Duodenal mucosa (tissue), 2 donors: ENCODE measurements around the gene KCNH5.
"Not testable (repeated sequence)": the region's sequence is repeated elsewhere in the genome, so short reads cannot be mapped to it uniquely, and the experiment has no call there.

Source experiments
- H3K27ac ChIP-seq: one replicate; pipeline ENCODE4 v1.7.0; 2013; ENCODE audit warnings: low read depth, low read length
- H3K27me3 ChIP-seq, 2 donors: one replicate each; pipeline ENCODE4 v1.7.0; 2013; ENCODE audit warnings: low read length in 2 of 2, control low read depth in 1 of 2; ENCODE audit not compliant: insufficient read depth in 2 of 2, control insufficient read depth in 1 of 2
- H3K36me3 ChIP-seq, 2 donors: one replicate each; pipeline ENCODE4 v1.7.0; 2013; ENCODE audit warnings: low read length in 2 of 2, control low read depth in 1 of 2; ENCODE audit not compliant: insufficient read depth in 2 of 2, control insufficient read depth in 1 of 2
- H3K4me1 ChIP-seq, 2 donors: one replicate each; pipeline ENCODE4 v1.7.0; 2013; ENCODE audit warnings: low read length in 2 of 2, control low read depth in 1 of 2; ENCODE audit not compliant: insufficient read depth in 2 of 2, control insufficient read depth in 1 of 2
- H3K4me3 ChIP-seq, 2 donors: one replicate each; pipeline ENCODE4 v1.7.0; 2013; ENCODE audit warnings: low read length in 2 of 2, low read depth in 1 of 2
- H3K9ac ChIP-seq, 2 donors: one replicate each; pipeline ENCODE4 v1.7.0; 2013; ENCODE audit warnings: low read length in 2 of 2, low read depth in 1 of 2
- H3K9me3 ChIP-seq, 2 donors: one replicate each; pipeline ENCODE4 v1.7.0; 2013; ENCODE audit warnings: low read length in 2 of 2, control low read depth in 1 of 2; ENCODE audit not compliant: control insufficient read depth in 1 of 2

The KCNH5 gene

GRCh38 chr14:62778310-62778709 lies 266.9 kb downstream of the KCNH5 start:
- Histone ChIP-seq H3K9me3 (no peaks in the 10 kb centered on the region), H3K4me3 (no peak overlapping the region), H3K9ac (no peak overlapping the region), H3K27ac (no peak overlapping the region), H3K27me3 (peaks cover 0 to 3% of the 10 kb centered on the region in 2 donors), H3K36me3 (no peaks in the 10 kb centered on the region), H3K4me1 (no peaks in the 10 kb centered on the region)

- Histone ChIP-seq H3K4me1 (no peaks in the 10 kb centered on the region), H3K27me3 (peaks cover 0 to 3% of the 10 kb centered on the region in 2 donors), H3K9me3 (no peaks in the 10 kb centered on the region)
These were observed 267.7 kb downstream of the KCNH5 start for GRCh38 chr14:62777510-62777909.

GRCh38 chr14:62776300-62776699 lies 269.0 kb downstream of the KCNH5 start:
- Histone ChIP-seq H3K4me3 (no peak overlapping the region), H3K4me1 (no peaks in the 10 kb centered on the region), H3K36me3 (no peaks in the 10 kb centered on the region), H3K27ac (no peak overlapping the region), H3K9me3 (no peaks in the 10 kb centered on the region), H3K9ac (no peak overlapping the region), H3K27me3 (peaks cover 0 to 3% of the 10 kb centered on the region in 2 donors)

More at GRCh38 chr14:62777510-62777909, 267.7 kb downstream of the KCNH5 start:
- Histone ChIP-seq H3K4me3 (no peak overlapping the region), H3K36me3 (no peaks in the 10 kb centered on the region), H3K27ac (no peak overlapping the region), H3K9ac (no peak overlapping the region)

- no peaks in the 10 kb centered on the region for H3K9me3 ChIP-seq
- H3K4me1 ChIP-seq = no peaks in the 10 kb centered on the region
- no peaks in the 10 kb centered on the region for H3K27me3 ChIP-seq
These were observed 276.5 kb downstream of the KCNH5 start for GRCh38 chr14:62768753-62769152.

GRCh38 chr14:62763951-62764350 lies 281.3 kb downstream of the KCNH5 start:
- no peaks in the 10 kb centered on the region for H3K9me3 ChIP-seq

More at GRCh38 chr14:62768753-62769152, 276.5 kb downstream of the KCNH5 start:
- no peak overlapping the region for H3K27ac ChIP-seq
- no peak overlapping the region for H3K9ac ChIP-seq
- H3K4me3 ChIP-seq = no peak overlapping the region
- H3K36me3 ChIP-seq = no peaks in the 10 kb centered on the region

GRCh38 chr14:62759796-62760195 lies 285.5 kb downstream of the KCNH5 start:
- Histone ChIP-seq H3K4me1 (no peaks in the 10 kb centered on the region), H3K9ac (no peak overlapping the region), H3K36me3 (no peaks in the 10 kb centered on the region), H3K27ac (no peak overlapping the region), H3K9me3 (no peaks in the 10 kb centered on the region), H3K4me3 (no peak overlapping the region), H3K27me3 (no peaks in the 10 kb centered on the region)

More at GRCh38 chr14:62763951-62764350, 281.3 kb downstream of the KCNH5 start:
- Histone ChIP-seq H3K27me3 (no peaks in the 10 kb centered on the region), H3K4me3 (no peak overlapping the region), H3K36me3 (no peaks in the 10 kb centered on the region), H3K9ac (no peak overlapping the region), H3K27ac (no peak overlapping the region), H3K4me1 (no peaks in the 10 kb centered on the region)

- not testable (repeated sequence) for H3K36me3 ChIP-seq, H3K27ac ChIP-seq, H3K27me3 ChIP-seq
These were observed 298.4 kb downstream of the KCNH5 start for GRCh38 chr14:62746881-62747280.

GRCh38 chr14:62745496-62745895 lies 299.8 kb downstream of the KCNH5 start:
- Histone ChIP-seq H3K9ac (no peak overlapping the region), H3K27me3 (no peaks in the 10 kb centered on the region), H3K27ac (no peak overlapping the region), H3K9me3 (no peaks in the 10 kb centered on the region), H3K4me1 (no peaks in the 10 kb centered on the region), H3K4me3 (no peak overlapping the region), H3K36me3 (no peaks in the 10 kb centered on the region)

More at GRCh38 chr14:62746881-62747280, 298.4 kb downstream of the KCNH5 start:
- not testable (repeated sequence) for H3K4me3 ChIP-seq, H3K9ac ChIP-seq, H3K4me1 ChIP-seq, H3K9me3 ChIP-seq

GRCh38 chr14:62743560-62743959 lies 301.7 kb downstream of the KCNH5 start:
- no peaks in the 10 kb centered on the region for H3K36me3 ChIP-seq
- H3K4me3 ChIP-seq = no peak overlapping the region
- no peak overlapping the region for H3K9ac ChIP-seq
- H3K4me1 ChIP-seq = no peaks in the 10 kb centered on the region
- no peaks in the 10 kb centered on the region for H3K9me3 ChIP-seq
- H3K27me3 ChIP-seq = no peaks in the 10 kb centered on the region
- H3K27ac ChIP-seq = no peak overlapping the region

- no peak overlapping the region for H3K27ac ChIP-seq
- H3K4me3 ChIP-seq = no peak overlapping the region
- no peaks in the 10 kb centered on the region for H3K36me3 ChIP-seq
- no peaks in the 10 kb centered on the region for H3K9me3 ChIP-seq
- no peak overlapping the region for H3K9ac ChIP-seq
- H3K27me3 ChIP-seq = no peaks in the 10 kb centered on the region
- no peaks in the 10 kb centered on the region for H3K4me1 ChIP-seq
These were observed 302.1 kb downstream of the KCNH5 start for GRCh38 chr14:62743118-62743517.

GRCh38 chr14:62739647-62740046 lies 305.6 kb downstream of the KCNH5 start:
- no peak overlapping the region for H3K9ac ChIP-seq
- no peaks in the 10 kb centered on the region for H3K36me3 ChIP-seq
- H3K4me1 ChIP-seq = no peaks in the 10 kb centered on the region
- H3K27ac ChIP-seq = no peak overlapping the region
- no peaks in the 10 kb centered on the region for H3K9me3 ChIP-seq
- no peaks in the 10 kb centered on the region for H3K27me3 ChIP-seq
- H3K4me3 ChIP-seq = no peak overlapping the region
